ENCODE data around the gene ZNF232. TPM values are rescaled to one million over a fixed set of nuclear protein-coding genes. Genes with fewer than 3 reads are reported as not detected.
A peak's percentile ranks its signal among the peaks of the same experiment; 100 is the strongest.
"Not testable (repeated sequence)": the region's sequence is repeated elsewhere in the genome, so short reads cannot be mapped to it uniquely, and the experiment has no call there.

Gene ZNF232
- total RNA-seq, 1 donor from 2014 or later: 25.8 TPM

- no peaks in the 10 kb centered on the region for H3K4me1 Mint-ChIP-seq (ENCODE audit: unreplicated experiment)
- no peaks in the 10 kb centered on the region for H3K9me3 Mint-ChIP-seq
- H3K36me3 Mint-ChIP-seq: no peaks in the 10 kb centered on the region
- no peak overlapping the region for H3K4me3 Mint-ChIP-seq
- DNase-seq (ENCODE audit: extremely low spot score, unreplicated experiment): no peak
- no peak overlapping the region for H3K27ac Mint-ChIP-seq
- peaks cover 13% of the 10 kb centered on the region for H3K27me3 Mint-ChIP-seq
- TF ChIP-seq CTCF (conservative IDR thresholded peaks at IDR 0.05): no peak
Observed at GRCh38 chr17:5131146-5131715, 19.6 kb upstream of the ZNF232 start.

- not testable (repeated sequence) for H3K4me3 Mint-ChIP-seq; H3K36me3 Mint-ChIP-seq; DNase-seq (ENCODE audit: extremely low spot score, unreplicated experiment); H3K27ac Mint-ChIP-seq; H3K9me3 Mint-ChIP-seq; H3K4me1 Mint-ChIP-seq (ENCODE audit: unreplicated experiment)
- H3K27me3 Mint-ChIP-seq: peaks cover 16% of the 10 kb centered on the region
Observed at GRCh38 chr17:5130687-5131086, 19.0 kb upstream of the ZNF232 start.

GRCh38 chr17:5130261-5130660, 18.6 kb upstream of the ZNF232 start:
- not testable (repeated sequence) for H3K27ac Mint-ChIP-seq; H3K4me3 Mint-ChIP-seq; DNase-seq (ENCODE audit: extremely low spot score, unreplicated experiment); H3K36me3 Mint-ChIP-seq; H3K9me3 Mint-ChIP-seq; H3K4me1 Mint-ChIP-seq (ENCODE audit: unreplicated experiment)
- peaks cover 17% of the 10 kb centered on the region for H3K27me3 Mint-ChIP-seq

- DNase-seq (ENCODE audit: extremely low spot score, unreplicated experiment): peak; percentile 37
- H3K4me1 Mint-ChIP-seq (ENCODE audit: unreplicated experiment); H3K36me3 Mint-ChIP-seq; H3K4me3 Mint-ChIP-seq; H3K27ac Mint-ChIP-seq; H3K9me3 Mint-ChIP-seq: not testable (repeated sequence)
- peaks cover 19% of the 10 kb centered on the region for H3K27me3 Mint-ChIP-seq
Observed at GRCh38 chr17:5129770-5130169, 18.1 kb upstream of the ZNF232 start.

- no peak for TF ChIP-seq CTCF (conservative IDR thresholded peaks at IDR 0.05)
- Mint-ChIP-seq H3K4me1 (ENCODE audit: unreplicated experiment) (no peaks in the 10 kb centered on the region), H3K27ac (no peak overlapping the region), H3K9me3 (no peaks in the 10 kb centered on the region), H3K4me3 (no peak overlapping the region), H3K36me3 (no peaks in the 10 kb centered on the region), H3K27me3 (peaks cover 22% of the 10 kb centered on the region)
- DNase-seq (ENCODE audit: extremely low spot score, unreplicated experiment): peak; percentile 44
Observed at GRCh38 chr17:5128905-5129535, 17.3 kb upstream of the ZNF232 start.

GRCh38 chr17:5128387-5128786, 16.7 kb upstream of the ZNF232 start:
- not testable (repeated sequence) for H3K27ac Mint-ChIP-seq; H3K9me3 Mint-ChIP-seq; H3K4me1 Mint-ChIP-seq (ENCODE audit: unreplicated experiment)

GRCh38 chr17:5127910-5128309, 16.2 kb upstream of the ZNF232 start:
- DNase-seq (ENCODE audit: extremely low spot score, unreplicated experiment): peak; percentile 34
- Mint-ChIP-seq H3K27me3 (peaks cover 26% of the 10 kb centered on the region), H3K4me1 (ENCODE audit: unreplicated experiment) (no peaks in the 10 kb centered on the region), H3K4me3 (no peak overlapping the region), H3K36me3 (no peaks in the 10 kb centered on the region), H3K9me3 (no peaks in the 10 kb centered on the region), H3K27ac (no peak overlapping the region)
- no peak for TF ChIP-seq CTCF (conservative IDR thresholded peaks at IDR 0.05)

More at GRCh38 chr17:5128387-5128786, 16.7 kb upstream of the ZNF232 start:
- H3K4me3 Mint-ChIP-seq, H3K36me3 Mint-ChIP-seq: not testable (repeated sequence)
- H3K27me3 Mint-ChIP-seq: peaks cover 26% of the 10 kb centered on the region
- DNase-seq (ENCODE audit: extremely low spot score, unreplicated experiment): peak; percentile 52
